HepG2 (cell line): ENCODE results near the gene IFNG-AS1.

Experiments used
- EZH2 ChIP-seq: conservative IDR thresholded peaks from 2 replicates; pipeline ENCODE4 v1.6.1; 2012; ENCODE audit warnings: mild to moderate bottlenecking, low read depth, low read length, moderate library complexity
- ZFP90 ChIP-seq: sonication (generic); formaldehyde crosslinking; IDR thresholded peaks from 2 replicates; pipeline ENCODE4 v1.8.0; 2022; ENCODE audit warnings: missing genetic modification reagents, mild to moderate bottlenecking, inconsistent platforms, borderline replicate concordance
- ZNF121 ChIP-seq: sonication (generic); formaldehyde crosslinking; IDR thresholded peaks from 2 replicates; pipeline ENCODE4 v1.5.0; 2020; ENCODE audit warnings: mild to moderate bottlenecking, missing genetic modification reagents

- TF ChIP-seq ZFP90 (CRISPR knock-in tag) (no peak), EZH2 (no peak), ZNF121 (CRISPR knock-in tag) (no peak)
Measured at GRCh38 chr12:67943141-67943892, 45.9 kb upstream of the IFNG-AS1 start.
